M059J (cell line): ENCODE measurements around the gene RNF14. TPM values are rescaled to one million over a fixed set of nuclear protein-coding genes. Genes with fewer than 3 reads are reported as not detected.
A peak's percentile ranks its signal among the peaks of the same experiment; 100 is the strongest.
"Not testable (repeated sequence)": the region's sequence is repeated elsewhere in the genome, so short reads cannot be mapped to it uniquely, and the experiment has no call there.

ENCODE experiments used
- DNase-seq: peaks from one replicate; pipeline ENCODE4 v3.0.0-alpha.2; 2012; ENCODE audit warnings: low read depth
- total RNA-seq: library from RNA; depleted of rRNA; stranded (reverse); fragments of >200 nt; shearing (Covaris generic); gene quantifications from 2 replicates; pipeline ENCODE4 v1.2.3, GENCODE V29; 2014

RNF14 gene
- total RNA-seq, 1 experiment from 2014 or later = 78.2 TPM

- peak; percentile 92 for DNase-seq
Measured at GRCh38 chr5:142013734-142014521, 45.0 kb downstream of the RNF14 start.

GRCh38 chr5:142014911-142015584 lies 46.1 kb downstream of the RNF14 start:
- DNase-seq = peak; percentile 85

DNA sequence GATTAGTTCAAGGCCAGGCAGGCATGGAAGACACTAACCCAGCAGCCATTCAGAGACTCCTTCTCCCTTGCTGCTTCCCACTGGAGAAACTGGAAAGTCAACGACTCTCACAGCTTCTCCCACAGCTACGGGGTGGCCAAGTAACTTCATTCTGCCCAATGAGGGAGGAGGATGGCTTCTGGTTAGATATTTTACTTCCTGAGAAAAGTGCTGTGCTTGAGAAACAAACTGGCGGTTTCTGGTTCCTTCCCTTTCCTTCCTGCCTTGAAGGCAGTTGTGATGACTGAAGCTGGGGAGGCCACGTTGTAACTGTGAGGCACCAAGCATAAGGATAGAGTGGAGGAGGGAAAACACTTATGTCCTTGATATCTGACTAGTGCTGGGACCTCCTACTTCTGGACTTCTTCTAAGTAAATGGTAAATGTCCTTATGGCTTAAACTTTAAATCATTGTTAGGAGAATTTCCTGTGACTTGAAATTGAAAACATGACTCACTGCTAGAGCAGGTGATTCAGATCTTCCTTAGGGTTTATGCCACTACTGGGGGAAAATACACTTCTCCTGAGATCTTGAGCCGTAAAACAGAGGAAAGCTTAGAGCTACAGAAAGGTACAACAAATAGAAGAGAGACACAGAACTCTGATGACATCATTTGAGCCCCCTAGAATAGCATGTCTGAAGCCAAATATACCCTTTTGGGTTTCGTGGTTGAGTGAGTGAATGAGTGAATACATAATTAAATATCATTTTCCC lies 47.1 kb downstream of the RNF14 start:
- peak; percentile 82 for DNase-seq

DNA sequence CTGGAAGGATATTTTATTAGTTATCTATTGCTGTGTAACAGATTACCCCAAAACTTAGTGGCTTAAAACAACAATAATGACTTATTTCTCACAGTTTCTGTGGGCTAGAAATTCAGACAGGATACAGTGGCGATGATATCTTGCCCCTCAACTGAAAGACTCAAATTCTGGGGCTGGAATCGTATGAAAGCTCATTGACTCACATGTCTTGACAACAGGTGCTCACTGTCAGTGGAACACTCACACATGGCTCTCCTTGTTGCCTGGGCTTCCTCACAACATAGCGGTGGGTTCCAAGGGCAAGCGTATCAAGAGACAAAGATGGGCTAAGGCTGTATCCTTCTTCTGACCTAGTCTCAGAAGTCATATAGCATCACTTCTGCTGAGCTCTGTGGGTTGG lies 47.7 kb downstream of the RNF14 start:
- no peak for DNase-seq

- peak; percentile 72 for DNase-seq
Measured at GRCh38 chr5:142017832-142018427, 49.0 kb downstream of the RNF14 start.

GRCh38 chr5:142020122-142020659 lies 51.3 kb downstream of the RNF14 start:
- DNase-seq = no peak

DNA sequence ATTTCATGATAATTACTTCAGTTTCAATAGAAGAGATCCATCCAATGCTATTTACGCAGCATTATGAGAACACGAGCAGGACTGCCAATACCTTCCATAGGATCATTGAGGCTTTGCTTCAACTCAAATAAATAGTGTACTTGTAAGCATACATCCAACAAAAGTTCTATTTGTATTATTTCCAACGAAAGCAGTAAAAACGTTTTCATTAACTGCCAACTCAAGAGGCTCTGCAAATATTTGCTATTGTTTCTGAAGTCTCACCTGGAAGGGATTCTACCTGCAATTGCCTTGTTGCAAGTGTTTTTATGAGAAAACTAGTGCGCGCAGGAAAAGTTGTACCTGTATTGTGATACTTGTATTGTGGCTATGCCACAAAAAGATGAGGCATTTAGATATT lies 54.9 kb downstream of the RNF14 start:
- DNase-seq = no peak

GRCh38 chr5:142024771-142025304 lies 55.9 kb downstream of the RNF14 start:
- DNase-seq = peak; percentile 94

- DNase-seq = no peak
Measured at GRCh38 chr5:142025637-142026036, 56.7 kb downstream of the RNF14 start.

GRCh38 chr5:142032150-142032549 lies 63.2 kb downstream of the RNF14 start:
- no peak for DNase-seq

DNA sequence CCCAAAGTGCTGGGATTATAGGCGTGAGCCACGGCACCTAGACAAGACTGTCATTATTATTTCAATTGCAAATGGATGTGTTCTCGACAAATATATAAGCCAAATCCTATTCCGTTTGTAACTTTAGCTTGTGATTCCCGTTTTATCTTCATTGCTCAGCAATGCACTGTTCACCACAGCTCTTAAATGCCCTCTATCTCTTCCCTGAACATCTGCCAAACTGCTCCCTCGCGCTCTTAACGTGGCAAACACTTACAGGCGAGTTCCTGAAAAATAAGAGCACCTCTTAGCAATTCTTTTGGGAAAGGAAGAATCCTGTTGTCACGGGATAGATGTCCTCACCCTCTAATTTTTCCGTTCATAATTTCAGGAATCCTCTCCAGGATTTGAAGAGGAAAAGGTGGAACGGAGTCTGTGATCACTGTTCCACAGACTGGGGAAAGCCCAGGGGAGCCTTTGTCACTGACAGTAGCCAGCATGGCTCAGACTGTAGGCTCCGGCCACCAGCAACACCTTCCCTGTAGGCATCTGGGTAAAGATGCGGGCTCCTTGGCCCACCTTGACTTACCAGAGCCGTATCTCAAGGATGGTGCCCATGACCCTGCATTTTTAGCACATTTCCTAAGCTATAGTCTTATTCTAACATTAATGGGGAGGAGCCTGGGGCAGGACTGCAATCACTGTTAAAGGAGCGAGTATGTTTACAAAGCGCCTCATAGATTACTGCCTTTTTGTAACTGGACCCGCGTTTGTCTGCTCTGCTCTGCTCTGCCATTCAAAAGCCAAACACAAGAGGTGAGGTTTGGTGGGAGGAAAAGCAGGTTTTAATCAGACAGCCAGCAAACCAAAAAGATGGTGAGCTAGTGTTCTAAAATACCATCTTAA lies 64.1 kb downstream of the RNF14 start:
- DNase-seq = no peak

DNA sequence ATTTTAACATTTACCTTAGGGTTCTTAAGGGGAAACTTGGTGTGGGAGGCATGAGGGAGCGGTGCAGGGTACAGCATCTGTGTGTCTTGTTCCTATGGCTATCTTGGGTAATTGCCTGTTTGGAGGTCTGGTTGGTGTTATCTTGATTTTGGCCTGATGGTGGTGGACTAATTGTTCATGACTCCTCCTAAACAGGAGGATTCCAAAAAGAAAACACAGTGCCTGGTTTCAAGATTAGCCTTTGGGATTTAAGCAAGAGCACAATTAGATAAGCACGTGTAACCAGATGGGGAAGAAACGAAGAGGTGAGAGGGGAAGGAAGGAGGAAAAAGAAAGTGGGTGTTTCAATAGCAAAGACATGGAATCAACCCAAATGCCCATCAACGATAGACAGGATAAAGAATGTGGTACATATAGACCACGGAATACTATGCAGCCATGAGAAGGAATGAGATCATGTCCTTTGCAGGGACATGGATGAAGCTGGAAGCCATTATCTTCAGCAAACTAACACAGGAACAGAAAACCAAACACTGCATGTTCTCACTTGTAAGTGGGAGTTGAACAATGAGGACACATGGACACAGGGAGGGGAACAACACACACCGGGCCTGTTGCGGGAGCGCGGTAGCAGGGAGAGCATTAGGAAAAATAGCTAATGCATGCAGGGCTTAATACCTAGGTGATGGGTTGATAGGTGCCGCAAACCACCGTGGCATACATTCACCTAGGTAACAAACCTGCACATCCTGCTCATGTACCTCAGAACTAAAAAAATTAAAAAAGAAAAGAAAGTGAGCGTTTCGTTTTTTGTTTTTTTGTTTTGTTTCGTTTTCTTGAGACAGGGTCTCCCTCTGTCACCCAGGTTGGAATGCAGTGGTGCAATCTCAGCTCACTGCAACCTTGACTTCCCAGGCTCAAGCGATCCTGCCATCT lies 65.0 kb downstream of the RNF14 start:
- DNase-seq = not testable (repeated sequence)

GRCh38 chr5:142034994-142035393 lies 66.1 kb downstream of the RNF14 start:
- DNase-seq = no peak

- no peak for DNase-seq
Measured at GRCh38 chr5:142036918-142037317, 68.0 kb downstream of the RNF14 start.

DNA sequence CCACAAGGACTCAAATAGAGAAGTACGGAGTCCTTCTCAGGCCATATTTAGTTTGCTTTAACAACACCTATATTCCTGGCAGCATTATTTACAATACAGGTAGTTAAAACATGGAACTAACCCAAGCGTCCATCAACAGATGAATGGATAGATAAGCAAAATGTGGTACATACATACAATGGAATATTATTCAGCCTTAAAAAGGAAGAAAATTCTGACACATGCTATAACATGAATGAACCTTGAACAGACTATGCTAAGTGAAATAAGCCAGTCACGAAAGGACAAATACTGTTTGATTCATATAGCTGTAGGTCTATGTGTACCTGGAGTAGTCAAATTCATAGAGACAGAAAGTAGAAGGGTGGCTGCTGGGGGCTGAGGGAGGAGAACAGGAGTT lies 68.7 kb downstream of the RNF14 start:
- DNase-seq = not testable (repeated sequence)

GRCh38 chr5:142038735-142039134 lies 69.8 kb downstream of the RNF14 start:
- DNase-seq = no peak
